Panc1 (cell line): Measurements from ENCODE around the gene SPECC1.

Experiments used
- POLR2AphosphoS5 ChIP-seq: IDR thresholded peaks from 2 replicates; pipeline ENCODE4 v1.6.1; 2012; ENCODE audit warnings: mild to moderate bottlenecking, low read depth, low read length, moderate library complexity
- TCF7L2 ChIP-seq: IDR thresholded peaks from 2 replicates; pipeline ENCODE4 v1.6.1; 2011; ENCODE audit warnings: mild to moderate bottlenecking, low read depth, low read length, inconsistent platforms
- TF ChIP-seq, protein P1 (sequence below): fragments of 450-650 bp; IDR thresholded peaks from 2 replicates; pipeline ENCODE4 v1.5.1; 2017; ENCODE audit warnings: mild to moderate bottlenecking
- TF ChIP-seq, protein P2 (sequence below), 2 experiments: IDR thresholded peaks; 2 replicates each; pipeline ENCODE4 v1.6.1; 2011 to 2012; ENCODE audit warnings: low read depth in 2 of 2, control low read depth in 1 of 2, low read length in 1 of 2, mild to moderate bottlenecking in 1 of 2, moderate library complexity in 1 of 2; ENCODE audit not compliant: insufficient read depth in 1 of 2

DNA sequence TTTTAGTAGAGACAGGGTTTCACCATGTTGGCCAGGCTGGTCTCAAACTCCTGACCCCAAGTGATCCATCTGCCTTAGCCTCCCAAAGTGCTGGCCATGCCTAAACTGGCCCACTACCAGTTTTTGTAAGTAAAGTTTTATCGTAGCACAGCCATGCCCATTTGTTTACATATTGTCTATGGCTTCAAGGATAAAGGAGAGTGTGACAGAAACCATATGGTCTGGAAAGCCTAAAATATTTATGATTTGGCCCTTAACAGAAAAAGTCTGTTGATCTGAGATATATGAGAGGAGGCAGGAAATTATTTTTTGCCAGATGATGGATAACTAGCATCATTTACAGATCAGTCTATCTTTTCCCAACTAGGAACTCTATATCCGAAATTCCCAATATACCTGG lies 36.0 kb upstream of the SPECC1 start:
- TF ChIP-seq, protein P1, sequence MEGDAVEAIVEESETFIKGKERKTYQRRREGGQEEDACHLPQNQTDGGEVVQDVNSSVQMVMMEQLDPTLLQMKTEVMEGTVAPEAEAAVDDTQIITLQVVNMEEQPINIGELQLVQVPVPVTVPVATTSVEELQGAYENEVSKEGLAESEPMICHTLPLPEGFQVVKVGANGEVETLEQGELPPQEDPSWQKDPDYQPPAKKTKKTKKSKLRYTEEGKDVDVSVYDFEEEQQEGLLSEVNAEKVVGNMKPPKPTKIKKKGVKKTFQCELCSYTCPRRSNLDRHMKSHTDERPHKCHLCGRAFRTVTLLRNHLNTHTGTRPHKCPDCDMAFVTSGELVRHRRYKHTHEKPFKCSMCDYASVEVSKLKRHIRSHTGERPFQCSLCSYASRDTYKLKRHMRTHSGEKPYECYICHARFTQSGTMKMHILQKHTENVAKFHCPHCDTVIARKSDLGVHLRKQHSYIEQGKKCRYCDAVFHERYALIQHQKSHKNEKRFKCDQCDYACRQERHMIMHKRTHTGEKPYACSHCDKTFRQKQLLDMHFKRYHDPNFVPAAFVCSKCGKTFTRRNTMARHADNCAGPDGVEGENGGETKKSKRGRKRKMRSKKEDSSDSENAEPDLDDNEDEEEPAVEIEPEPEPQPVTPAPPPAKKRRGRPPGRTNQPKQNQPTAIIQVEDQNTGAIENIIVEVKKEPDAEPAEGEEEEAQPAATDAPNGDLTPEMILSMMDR = no peak
- TF ChIP-seq POLR2AphosphoS5 (no peak), TCF7L2 (no peak)
- TF ChIP-seq, protein P2, sequence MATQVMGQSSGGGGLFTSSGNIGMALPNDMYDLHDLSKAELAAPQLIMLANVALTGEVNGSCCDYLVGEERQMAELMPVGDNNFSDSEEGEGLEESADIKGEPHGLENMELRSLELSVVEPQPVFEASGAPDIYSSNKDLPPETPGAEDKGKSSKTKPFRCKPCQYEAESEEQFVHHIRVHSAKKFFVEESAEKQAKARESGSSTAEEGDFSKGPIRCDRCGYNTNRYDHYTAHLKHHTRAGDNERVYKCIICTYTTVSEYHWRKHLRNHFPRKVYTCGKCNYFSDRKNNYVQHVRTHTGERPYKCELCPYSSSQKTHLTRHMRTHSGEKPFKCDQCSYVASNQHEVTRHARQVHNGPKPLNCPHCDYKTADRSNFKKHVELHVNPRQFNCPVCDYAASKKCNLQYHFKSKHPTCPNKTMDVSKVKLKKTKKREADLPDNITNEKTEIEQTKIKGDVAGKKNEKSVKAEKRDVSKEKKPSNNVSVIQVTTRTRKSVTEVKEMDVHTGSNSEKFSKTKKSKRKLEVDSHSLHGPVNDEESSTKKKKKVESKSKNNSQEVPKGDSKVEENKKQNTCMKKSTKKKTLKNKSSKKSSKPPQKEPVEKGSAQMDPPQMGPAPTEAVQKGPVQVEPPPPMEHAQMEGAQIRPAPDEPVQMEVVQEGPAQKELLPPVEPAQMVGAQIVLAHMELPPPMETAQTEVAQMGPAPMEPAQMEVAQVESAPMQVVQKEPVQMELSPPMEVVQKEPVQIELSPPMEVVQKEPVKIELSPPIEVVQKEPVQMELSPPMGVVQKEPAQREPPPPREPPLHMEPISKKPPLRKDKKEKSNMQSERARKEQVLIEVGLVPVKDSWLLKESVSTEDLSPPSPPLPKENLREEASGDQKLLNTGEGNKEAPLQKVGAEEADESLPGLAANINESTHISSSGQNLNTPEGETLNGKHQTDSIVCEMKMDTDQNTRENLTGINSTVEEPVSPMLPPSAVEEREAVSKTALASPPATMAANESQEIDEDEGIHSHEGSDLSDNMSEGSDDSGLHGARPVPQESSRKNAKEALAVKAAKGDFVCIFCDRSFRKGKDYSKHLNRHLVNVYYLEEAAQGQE (IDR thresholded peaks at IDR 0.05; ENCODE audit: insufficient read depth in 1 of 2, low read depth in 2 of 2, low read length in 1 of 2) = no peak
